ENCODE measurements around the gene PHF12.

DNA sequence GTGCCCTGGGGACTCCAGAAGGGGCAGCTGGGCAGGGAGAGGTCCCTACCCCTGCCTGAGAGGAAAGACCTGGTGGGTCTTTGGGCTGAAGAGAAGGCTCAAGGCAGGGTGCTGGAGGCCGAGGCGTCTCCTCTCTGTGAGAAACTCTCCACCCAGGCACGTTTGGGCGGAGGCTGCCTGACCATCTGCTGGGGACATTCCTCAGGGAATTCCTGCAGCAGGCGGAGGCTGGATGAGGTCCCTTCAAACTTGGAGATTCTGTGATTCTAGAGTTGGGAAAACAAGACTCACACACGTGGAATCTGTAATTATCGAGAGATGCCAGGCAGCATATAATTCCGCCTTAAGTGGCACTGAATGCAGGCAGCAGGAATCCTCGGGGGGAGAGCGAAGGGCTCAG is 21.1 kb upstream of the PHF12 start:
- TF ChIP-seq CTCF (IDR thresholded peaks at IDR 0.05) (no peak), POLR2A (IDR thresholded peaks at IDR 0.05) (no peak)
